ENCODE measurements around the gene JARID2.

DNA sequence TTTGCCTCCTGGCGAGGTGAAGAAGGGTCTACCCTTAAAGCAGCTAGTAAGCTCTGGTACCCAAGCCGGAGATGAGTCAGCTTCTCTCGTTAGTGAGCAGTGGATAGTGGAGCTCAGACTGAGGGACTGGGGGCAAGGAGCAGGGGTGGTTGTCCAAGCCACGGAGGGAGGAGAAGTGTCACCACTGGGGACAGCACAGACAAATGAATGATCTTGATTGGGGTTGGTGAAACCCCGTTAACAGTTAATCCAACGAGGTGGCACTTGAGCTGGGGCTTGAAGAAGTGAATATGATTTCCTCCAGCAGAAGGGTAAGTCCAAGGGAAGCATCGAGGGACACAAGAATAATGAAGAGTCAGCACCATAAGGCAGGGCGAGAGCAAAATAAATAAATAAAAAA, 43.0 kb downstream of the JARID2 start:
- TF ChIP-seq SP1 (IDR thresholded peaks at IDR 0.05): no peak
- no peak for TF ChIP-seq RAD21 (IDR thresholded peaks at IDR 0.05)
- TF ChIP-seq GABPA (IDR thresholded peaks at IDR 0.05 in 1 of 2, conservative IDR thresholded peaks at IDR 0.05 in 1 of 2): no peak
- TF ChIP-seq, protein P1, sequence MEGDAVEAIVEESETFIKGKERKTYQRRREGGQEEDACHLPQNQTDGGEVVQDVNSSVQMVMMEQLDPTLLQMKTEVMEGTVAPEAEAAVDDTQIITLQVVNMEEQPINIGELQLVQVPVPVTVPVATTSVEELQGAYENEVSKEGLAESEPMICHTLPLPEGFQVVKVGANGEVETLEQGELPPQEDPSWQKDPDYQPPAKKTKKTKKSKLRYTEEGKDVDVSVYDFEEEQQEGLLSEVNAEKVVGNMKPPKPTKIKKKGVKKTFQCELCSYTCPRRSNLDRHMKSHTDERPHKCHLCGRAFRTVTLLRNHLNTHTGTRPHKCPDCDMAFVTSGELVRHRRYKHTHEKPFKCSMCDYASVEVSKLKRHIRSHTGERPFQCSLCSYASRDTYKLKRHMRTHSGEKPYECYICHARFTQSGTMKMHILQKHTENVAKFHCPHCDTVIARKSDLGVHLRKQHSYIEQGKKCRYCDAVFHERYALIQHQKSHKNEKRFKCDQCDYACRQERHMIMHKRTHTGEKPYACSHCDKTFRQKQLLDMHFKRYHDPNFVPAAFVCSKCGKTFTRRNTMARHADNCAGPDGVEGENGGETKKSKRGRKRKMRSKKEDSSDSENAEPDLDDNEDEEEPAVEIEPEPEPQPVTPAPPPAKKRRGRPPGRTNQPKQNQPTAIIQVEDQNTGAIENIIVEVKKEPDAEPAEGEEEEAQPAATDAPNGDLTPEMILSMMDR (IDR thresholded peaks at IDR 0.05; ENCODE audit: low read depth, low read length, missing input control): no peak
- TF ChIP-seq TAF1 (conservative IDR thresholded peaks at IDR 0.05): no peak

Data from liver (tissue), 3 donors.